ENCODE data around the gene RAD54L2.
"Not testable (repeated sequence)": the region's sequence is repeated elsewhere in the genome, so short reads cannot be mapped to it uniquely, and the experiment has no call there.

The RAD54L2 gene

DNA sequence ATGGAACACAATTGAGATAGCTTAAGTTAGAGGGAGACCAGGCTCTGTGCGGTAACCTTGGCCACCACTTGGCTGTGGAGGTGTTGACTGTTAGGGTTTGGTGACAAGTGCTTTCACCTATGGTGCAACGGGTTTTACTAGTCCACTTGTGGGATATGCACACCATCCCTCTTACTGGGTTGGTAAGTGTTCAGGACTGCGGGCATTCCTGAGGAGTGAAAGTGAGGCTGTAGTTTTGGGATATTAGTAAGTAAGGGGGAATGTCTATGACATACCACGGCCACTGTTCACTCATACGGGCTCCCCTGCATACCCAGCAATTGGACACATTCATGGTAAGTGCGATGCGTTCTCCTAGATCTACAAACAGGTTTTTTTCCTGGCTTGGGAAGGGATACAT, 8.0 kb upstream of the RAD54L2 start:
- no peak overlapping the region for H3K27ac ChIP-seq
- TF ChIP-seq, protein P1, sequence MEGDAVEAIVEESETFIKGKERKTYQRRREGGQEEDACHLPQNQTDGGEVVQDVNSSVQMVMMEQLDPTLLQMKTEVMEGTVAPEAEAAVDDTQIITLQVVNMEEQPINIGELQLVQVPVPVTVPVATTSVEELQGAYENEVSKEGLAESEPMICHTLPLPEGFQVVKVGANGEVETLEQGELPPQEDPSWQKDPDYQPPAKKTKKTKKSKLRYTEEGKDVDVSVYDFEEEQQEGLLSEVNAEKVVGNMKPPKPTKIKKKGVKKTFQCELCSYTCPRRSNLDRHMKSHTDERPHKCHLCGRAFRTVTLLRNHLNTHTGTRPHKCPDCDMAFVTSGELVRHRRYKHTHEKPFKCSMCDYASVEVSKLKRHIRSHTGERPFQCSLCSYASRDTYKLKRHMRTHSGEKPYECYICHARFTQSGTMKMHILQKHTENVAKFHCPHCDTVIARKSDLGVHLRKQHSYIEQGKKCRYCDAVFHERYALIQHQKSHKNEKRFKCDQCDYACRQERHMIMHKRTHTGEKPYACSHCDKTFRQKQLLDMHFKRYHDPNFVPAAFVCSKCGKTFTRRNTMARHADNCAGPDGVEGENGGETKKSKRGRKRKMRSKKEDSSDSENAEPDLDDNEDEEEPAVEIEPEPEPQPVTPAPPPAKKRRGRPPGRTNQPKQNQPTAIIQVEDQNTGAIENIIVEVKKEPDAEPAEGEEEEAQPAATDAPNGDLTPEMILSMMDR (conservative IDR thresholded peaks at IDR 0.05) = no peak

DNA sequence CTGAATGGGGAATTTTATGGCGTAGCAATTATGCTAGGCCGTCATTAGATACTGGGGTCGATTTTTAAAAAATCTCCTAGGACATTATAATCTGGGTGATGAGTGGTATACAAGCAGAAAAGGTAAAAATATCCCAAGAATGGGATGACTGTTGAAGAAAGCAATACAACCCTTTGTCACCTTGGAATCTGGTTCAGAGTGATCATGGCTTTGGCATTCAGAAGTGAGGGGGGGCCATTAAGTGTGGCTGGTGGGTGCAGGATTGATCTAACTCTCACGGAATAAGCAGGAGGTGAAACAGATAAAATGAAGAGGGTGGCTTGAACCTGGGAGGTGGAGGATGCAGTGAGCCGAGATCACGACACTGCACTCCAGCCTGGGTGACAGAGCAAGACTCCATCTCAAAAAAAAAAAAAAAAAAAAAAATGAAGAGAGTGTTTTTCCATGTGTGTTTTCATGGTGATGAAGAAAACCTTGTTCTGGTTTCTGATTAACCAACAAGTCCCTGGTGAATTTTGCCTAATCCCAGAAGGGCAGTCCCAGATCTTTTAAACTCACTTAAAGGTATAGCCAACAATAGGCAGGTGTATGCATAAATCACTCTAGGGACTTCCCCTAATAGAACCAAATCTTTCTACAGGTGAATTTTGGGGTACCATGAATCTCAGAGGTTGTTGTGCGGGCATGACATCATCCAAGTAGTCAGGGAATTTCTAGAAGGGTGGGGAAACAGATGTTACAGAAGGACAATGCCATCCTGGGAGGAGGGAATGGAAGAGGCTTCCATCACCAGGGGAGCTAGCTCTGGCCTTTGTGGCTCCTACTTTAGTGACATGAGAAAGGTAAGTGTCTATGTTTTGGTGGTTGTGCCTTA, 3.1 kb upstream of the RAD54L2 start:
- TF ChIP-seq, protein P1 (conservative IDR thresholded peaks at IDR 0.05) = no peak
- H3K27ac ChIP-seq = no peak overlapping the region

DNA sequence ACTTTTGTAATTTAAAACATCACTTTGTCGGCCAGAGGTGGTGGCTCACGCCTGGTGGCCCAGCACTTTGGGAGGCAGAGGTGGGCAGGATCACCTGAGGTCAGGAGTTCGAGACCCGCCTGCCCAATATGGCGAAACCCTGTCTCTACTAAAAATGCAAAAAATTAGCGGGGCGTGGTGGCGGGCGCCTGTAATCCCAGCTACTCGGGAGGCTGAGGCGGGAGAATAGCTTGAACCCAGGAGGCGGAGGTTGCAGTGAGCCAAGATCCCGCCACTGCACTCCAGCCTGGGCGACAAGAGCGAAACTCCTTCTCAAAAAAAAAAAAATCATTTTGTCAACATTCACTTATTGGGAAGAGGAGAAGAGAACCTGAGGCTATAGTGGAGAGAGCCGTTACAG, 888 bp upstream of the RAD54L2 start:
- peak overlapping the region; percentile 93 for H3K27ac ChIP-seq

DNA sequence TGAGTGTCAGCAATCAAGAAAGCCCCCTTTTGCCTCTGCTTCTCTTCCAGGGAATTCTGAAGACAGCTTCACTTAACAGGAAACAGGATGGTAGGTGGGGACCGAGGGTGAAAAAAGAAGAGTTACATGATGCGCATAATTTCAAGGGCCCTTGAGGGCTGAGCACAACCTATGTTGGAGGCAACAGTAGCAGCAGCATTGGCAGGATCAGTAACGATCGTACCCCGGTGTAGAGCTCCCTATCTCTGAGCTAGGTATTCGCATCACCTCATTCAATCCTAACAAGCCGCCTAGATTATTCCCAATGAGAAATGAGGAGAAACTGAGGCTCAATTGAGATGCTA, 432 bp upstream of the RAD54L2 start:
- peak overlapping the region; percentile 93 for H3K27ac ChIP-seq

DNA sequence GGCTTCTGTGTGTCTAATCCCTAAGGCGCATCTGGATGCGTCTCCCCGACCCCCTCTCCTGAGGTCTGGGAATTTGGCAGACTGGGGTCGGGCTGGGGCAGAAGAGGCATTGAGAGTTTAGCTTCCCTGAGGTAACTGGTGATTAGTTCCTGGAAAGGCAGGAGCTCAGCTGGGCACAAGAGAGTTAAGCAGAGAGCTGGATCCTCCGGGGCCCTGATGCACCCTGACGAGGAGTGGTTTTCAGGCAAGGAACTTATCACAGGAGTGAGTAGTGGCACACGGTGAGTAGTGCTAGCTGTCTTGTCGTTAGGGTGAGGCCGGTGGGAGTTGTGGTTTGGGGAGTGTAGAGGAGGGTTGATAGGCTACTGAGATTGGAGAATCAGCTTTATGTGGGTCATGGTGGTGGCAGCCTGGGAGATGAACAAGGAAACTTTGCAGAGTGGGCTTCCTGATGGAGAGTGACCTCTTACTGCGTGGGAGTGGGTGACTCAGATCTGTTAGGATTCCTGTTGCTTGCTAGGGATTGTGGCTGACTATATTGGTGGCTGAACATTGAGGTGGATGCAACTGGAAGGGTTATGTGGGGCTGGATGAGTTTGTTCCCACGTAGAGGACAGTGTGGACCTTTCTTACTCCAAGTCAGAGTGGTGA, 897 bp downstream of the RAD54L2 start:
- H3K27ac ChIP-seq = peak overlapping the region; percentile 93
- TF ChIP-seq, protein P1 (conservative IDR thresholded peaks at IDR 0.05) = no peak

More for the DNA sequence above, 432 bp upstream of the RAD54L2 start:
- TF ChIP-seq, protein P1 (conservative IDR thresholded peaks at IDR 0.05) = no peak

DNA sequence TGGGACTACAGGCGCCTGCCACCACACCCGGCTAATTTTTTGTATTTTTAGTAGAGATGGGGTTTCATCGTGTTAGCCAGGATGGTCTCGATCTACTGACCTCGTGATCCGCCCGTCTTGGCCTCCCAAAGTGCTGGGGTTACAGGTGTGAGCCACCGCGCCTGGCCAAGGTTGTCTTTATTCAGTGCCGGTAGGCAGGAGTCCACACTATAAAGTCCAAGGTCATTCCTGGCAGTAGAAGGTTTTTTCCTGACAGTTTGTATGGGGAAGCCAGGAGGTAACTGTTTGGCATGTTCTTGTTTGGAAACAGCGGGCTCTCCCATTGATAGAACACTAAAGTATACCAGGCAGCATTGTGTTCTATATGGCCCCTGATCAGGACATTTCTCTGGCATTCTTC, 4.1 kb downstream of the RAD54L2 start:
- H3K27ac ChIP-seq = not testable (repeated sequence)

DNA sequence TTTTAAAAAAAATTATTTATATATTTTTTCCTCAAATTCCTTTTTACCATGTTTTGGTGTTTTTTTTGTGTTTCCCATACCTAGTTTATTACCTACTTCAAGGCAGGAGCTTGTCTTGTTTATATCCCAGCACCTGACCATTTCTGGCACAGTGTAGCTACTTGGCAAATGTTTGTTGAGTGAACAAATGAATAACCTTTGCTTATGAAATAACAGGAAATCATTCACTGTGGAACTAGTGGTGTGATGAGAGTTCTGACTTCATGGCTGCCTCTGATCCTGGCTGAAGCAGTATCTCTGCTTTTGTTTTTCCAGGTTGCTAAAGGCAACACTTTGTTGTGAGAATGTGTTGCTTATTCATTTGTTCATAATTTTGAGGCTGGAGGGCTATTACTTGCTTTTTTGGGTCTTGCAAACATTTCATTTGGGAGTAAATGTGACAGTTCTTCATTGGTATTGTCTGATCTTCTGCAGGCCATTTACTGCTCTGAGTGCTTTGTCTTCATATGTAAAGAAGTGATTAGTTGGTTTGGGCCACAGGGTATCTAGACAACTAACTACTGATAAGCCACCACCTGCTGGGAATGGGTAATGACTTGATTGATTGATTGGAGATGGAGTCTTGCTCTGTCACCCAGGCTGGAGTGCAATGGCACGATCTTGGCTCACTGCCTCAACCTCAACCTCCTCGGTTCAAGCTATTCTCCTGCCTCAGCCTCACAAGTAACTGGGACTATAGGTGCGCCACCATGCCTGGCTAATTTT, 5.7 kb downstream of the RAD54L2 start:
- peak overlapping the region; percentile 54 for H3K27ac ChIP-seq
- TF ChIP-seq, protein P1 (conservative IDR thresholded peaks at IDR 0.05) = no peak

DNA sequence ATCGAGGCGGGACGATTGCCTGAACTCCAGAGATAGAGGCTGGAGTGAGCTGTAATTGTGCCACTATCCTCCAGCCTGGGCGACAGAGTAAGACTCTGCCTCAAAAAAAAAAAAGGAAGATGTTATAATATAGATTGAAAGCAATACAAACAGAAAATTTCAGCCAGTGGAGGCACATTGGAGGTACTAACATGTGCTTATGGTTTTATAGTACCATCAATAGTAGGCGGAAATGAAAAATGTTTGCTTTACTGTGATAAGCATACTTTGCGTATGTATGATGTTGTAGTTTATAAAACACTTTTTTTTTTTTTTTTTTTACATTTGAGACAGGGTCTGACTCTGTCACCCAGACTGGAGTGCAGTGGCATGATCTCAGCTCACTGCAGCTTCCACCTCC, 8.8 kb downstream of the RAD54L2 start:
- TF ChIP-seq, protein P1 (conservative IDR thresholded peaks at IDR 0.05) = no peak
- H3K27ac ChIP-seq = peak overlapping the region; percentile 4; the same call in 1 of the 2 replicates
